B cell (primary cell): ENCODE data around the gene GSTP1. TPM values are rescaled to one million over a fixed set of nuclear protein-coding genes. Genes with fewer than 3 reads are reported as not detected.
"Not testable (repeated sequence)": the region's sequence is repeated elsewhere in the genome, so short reads cannot be mapped to it uniquely, and the experiment has no call there.

ENCODE experiments used
- ATAC-seq: fragments of 200-7000 bp; cut with Tn5 transposase; one replicate; pipeline ENCODE4 v1.10.0; 2021; ENCODE audit warnings: low read depth, mild to moderate bottlenecking, moderate number of reproducible peaks, moderate library complexity
- CTCF ChIA-PET: fragments of 350-600 bp; sonication (Branson Sonifier 250); formaldehyde crosslinking; loops from one replicate; lab custom pipeline; 2021; ENCODE audit warnings: antibody characterized with exemption, inconsistent platforms; lab: Charles Lee
- POLR2A ChIA-PET: fragments of 350-600 bp; sonication (Branson Sonifier 250); formaldehyde crosslinking; loops from one replicate; lab custom pipeline; 2021; ENCODE audit warnings: antibody characterized with exemption; lab: Charles Lee
- DNase-seq: peaks from one replicate; pipeline ENCODE4 v3.0.0; 2013
- H2AFZ ChIP-seq: 2 replicates; pipeline ENCODE4 v1.6.1; 2012; ENCODE audit warnings: mild to moderate bottlenecking, low read depth, low read length; ENCODE audit not compliant: insufficient read depth, poor library complexity, severe bottlenecking
- H3K27ac ChIP-seq, 2 donors: 1 replicate in 1 of 2; 2 replicates in 1 of 2; pipeline ENCODE4 v1.5.1; 2012 to 2013; ENCODE audit warnings: low read length in 2 of 2, mild to moderate bottlenecking in 2 of 2, moderate library complexity in 1 of 2
- H3K27me3 ChIP-seq, 4 experiments: fragments of 200-600 bp in 1 of 4; sonication (generic) in 1 of 4; replicated peaks in 1 of 4; 1 replicate in 2 of 4; 2 replicates in 2 of 4; pipeline versions ENCODE4 v1.6.1 to v1.7.0; 2013 to 2016; ENCODE audit warnings: low read length in 3 of 4, mild to moderate bottlenecking in 2 of 4, mixed read lengths in 1 of 4, moderate library complexity in 1 of 4; ENCODE audit not compliant: insufficient read depth in 4 of 4, control insufficient read depth in 3 of 4; ENCODE audit errors: control extremely low read depth in 1 of 4
- H3K36me3 ChIP-seq, 2 experiments: replicated peaks in 1 of 2; 1 replicate in 1 of 2; 2 replicates in 1 of 2; pipeline versions ENCODE4 v1.6.1 to v1.7.1; 2013; ENCODE audit warnings: low read length in 1 of 2; ENCODE audit not compliant: insufficient read depth in 2 of 2, control insufficient read depth in 1 of 2; ENCODE audit errors: control extremely low read depth in 1 of 2, extremely low read depth in 1 of 2
- H3K4me1 ChIP-seq, 2 donors: fragments of 200-600 bp in 1 of 2; sonication (generic) in 1 of 2; 1 replicate in 1 of 2; 2 replicates in 1 of 2; pipeline versions ENCODE4 v1.5.1 to v1.6.1; 2013 to 2017; ENCODE audit warnings: low read length in 2 of 2; ENCODE audit not compliant: control insufficient read depth in 2 of 2, insufficient read depth in 2 of 2
- H3K4me2 ChIP-seq: replicated peaks from 2 replicates; pipeline ENCODE3; 2012; ENCODE audit warnings: mild to moderate bottlenecking, low read depth, low read length; ENCODE audit not compliant: poor library complexity, severe bottlenecking
- H3K4me3 ChIP-seq, 5 experiments: fragments of 200-600 bp in 1 of 5; sonication (generic) in 1 of 5; 1 replicate in 3 of 5; 2 replicates in 2 of 5; pipeline versions ENCODE4 v1.5.1 to v1.7.0; 2011 to 2016; ENCODE audit warnings: low read length in 4 of 5, mild to moderate bottlenecking in 4 of 5, low read depth in 2 of 5, control low read depth in 1 of 5, moderate library complexity in 1 of 5; ENCODE audit not compliant: insufficient read depth in 1 of 5; ENCODE audit errors: control extremely low read depth in 1 of 5, extremely low read depth in 1 of 5
- H3K79me2 ChIP-seq: fragments of 200-600 bp; sonication (generic); one replicate; pipeline ENCODE4 v1.6.0; 2016; ENCODE audit warnings: low read length; ENCODE audit not compliant: control insufficient read depth, insufficient read depth
- H3K9ac ChIP-seq: fragments of 200-600 bp; sonication (generic); 2 replicates; pipeline ENCODE4 v1.6.1; 2017; ENCODE audit warnings: mild to moderate bottlenecking, low read length, moderate library complexity
- H3K9me3 ChIP-seq, 3 donors: one replicate each; pipeline versions ENCODE4 v1.6.1 to v1.7.1; 2013; ENCODE audit warnings: low read length in 2 of 3; ENCODE audit not compliant: control insufficient read depth in 2 of 3, insufficient read depth in 1 of 3; ENCODE audit errors: control extremely low read depth in 1 of 3
- H4K20me1 ChIP-seq: 2 replicates; pipeline ENCODE4 v1.6.0; 2012; ENCODE audit warnings: mild to moderate bottlenecking, low read length; ENCODE audit not compliant: insufficient read depth, control insufficient read depth, poor library complexity, severe bottlenecking
- H3K27ac Mint-ChIP-seq: one replicate; pipeline ENCODE4 v1.8.0; 2021; ENCODE audit warnings: mixed read lengths
- H3K27me3 Mint-ChIP-seq: one replicate; pipeline ENCODE4 v1.8.0; 2021; ENCODE audit warnings: mixed read lengths
- H3K4me1 Mint-ChIP-seq: one replicate; pipeline ENCODE4 v1.8.0; 2021; ENCODE audit warnings: mixed read lengths
- H3K4me3 Mint-ChIP-seq: one replicate; pipeline ENCODE4 v1.8.0; 2021; ENCODE audit warnings: mixed read lengths
- H3K9me3 Mint-ChIP-seq: one replicate; pipeline ENCODE4 v1.8.0; 2022; ENCODE audit warnings: mixed read lengths; ENCODE audit not compliant: insufficient read depth
- CTCF ChIP-seq: fragments of 200-600 bp; IDR thresholded peaks from one replicate; pipeline ENCODE4 v1.8.0; 2022; ENCODE audit warnings: antibody characterized with exemption, mild to moderate bottlenecking
- EZH2 ChIP-seq: IDR thresholded peaks from 2 replicates; pipeline ENCODE4 v1.6.1; 2012; ENCODE audit warnings: borderline replicate concordance, low read depth, mild to moderate bottlenecking, moderate library complexity, low read length; ENCODE audit not compliant: insufficient read depth, poor library complexity, severe bottlenecking
- WGBS: methylation state at CpG from one replicate; pipeline ENCODE4 v1.1.5; 2013; ENCODE audit warnings: missing lambda C conversion rate; ENCODE audit not compliant: insufficient coverage; 5-methylcytosine and 5-hydroxymethylcytosine counted together
- intact Hi-C: fragments of 100-400 bp; cut with micrococcal nuclease; formaldehyde crosslinking; loops from one replicate; pipeline ENCODE4 v1.10.0; 2022
- polyA plus RNA-seq: library from polyadenylated mRNA; depleted of rRNA; stranded (reverse); fragments of >200 nt; gene quantifications from 2 replicates; pipeline ENCODE4 v1.2.3, GENCODE V29; 2012
- total RNA-seq, 2 donors: library from RNA; stranded (reverse); fragments of 120-200 nt in 1 of 2; gene quantifications; 1 replicate in 1 of 2; 2 replicates in 1 of 2; pipeline versions ENCODE4 v1.2.3 to v1.2.4, GENCODE V29; 2013 to 2022

GSTP1 gene
- total and polyA plus RNA-seq, 2 donors (not counting 1 experiment from before 2014, with no cell fraction given), result 200 to 313 TPM

GRCh38 chr11:67548555-67549110, 35.0 kb upstream of the GSTP1 start:
- Mint-ChIP-seq H3K9me3 (peaks cover 6% of the 10 kb centered on the region), H3K27me3 (peaks cover 11% of the 10 kb centered on the region), H3K27ac (no peak overlapping the region), H3K4me1 (no peaks in the 10 kb centered on the region), H3K4me3 (no peak overlapping the region)
- DNase-seq, result no peak
- H3K4me2 ChIP-seq, result no peak overlapping the region
- TF ChIP-seq CTCF (no peak), EZH2 (no peak)
- H4K20me1 ChIP-seq, result no peaks in the 10 kb centered on the region
- H3K79me2 ChIP-seq, result no peaks in the 10 kb centered on the region
- H3K36me3 ChIP-seq, result no peaks in the 10 kb centered on the region
- POLR2A ChIA-PET, result no interaction called here
- no peak overlapping the region for H3K4me3 ChIP-seq
- H3K27ac ChIP-seq, result no peak overlapping the region
- peaks cover 0 to 14% (median 8%) of the 10 kb centered on the region in 3 donors for H3K9me3 ChIP-seq
- no peak overlapping the region for H2AFZ ChIP-seq
- CTCF ChIA-PET, result no interaction called here
- intact Hi-C loops, result no loop called here
- WGBS, result 80% methylated on average over 6 of the region's 9 CpGs
- ATAC-seq, result no peak
- no peak overlapping the region for H3K9ac ChIP-seq
- peaks cover 0 to 4% (median 0%) of the 10 kb centered on the region in 4 experiments for H3K27me3 ChIP-seq
- H3K4me1 ChIP-seq, result no peaks in the 10 kb centered on the region

- peaks cover 7% of the 10 kb centered on the region for H3K27me3 Mint-ChIP-seq
- ATAC-seq, result no peak
- H2AFZ ChIP-seq, result no peak overlapping the region
- H3K4me3 ChIP-seq, result no peak overlapping the region
- no peaks in the 10 kb centered on the region for H3K4me1 ChIP-seq
- peaks cover 6% of the 10 kb centered on the region for H3K9me3 Mint-ChIP-seq
- intact Hi-C loops, result no loop called here
- no peak overlapping the region for H3K4me3 Mint-ChIP-seq
- H3K27me3 ChIP-seq, result peaks cover 0 to 4% (median 0%) of the 10 kb centered on the region in 4 experiments
- POLR2A ChIA-PET, result no interaction called here
- no peaks in the 10 kb centered on the region for H4K20me1 ChIP-seq
- CTCF ChIA-PET, result no interaction called here
- H3K36me3 ChIP-seq, result no peaks in the 10 kb centered on the region
- no peak overlapping the region for H3K4me2 ChIP-seq
- H3K27ac ChIP-seq, result no peak overlapping the region
- no peaks in the 10 kb centered on the region for H3K4me1 Mint-ChIP-seq
- DNase-seq, result no peak
- H3K27ac Mint-ChIP-seq, result no peak overlapping the region
- TF ChIP-seq EZH2 (no peak), CTCF (no peak)
- H3K9ac ChIP-seq, result no peak overlapping the region
- H3K79me2 ChIP-seq, result no peaks in the 10 kb centered on the region
- peaks cover 0 to 14% (median 8%) of the 10 kb centered on the region in 3 donors for H3K9me3 ChIP-seq
Observed at GRCh38 chr11:67551127-67551526, 32.5 kb upstream of the GSTP1 start.

- H3K27ac Mint-ChIP-seq, ATAC-seq, CTCF ChIA-PET, POLR2A ChIA-PET, H3K36me3 ChIP-seq, H3K27ac ChIP-seq, H3K79me2 ChIP-seq, H3K4me1 ChIP-seq, H3K9me3 Mint-ChIP-seq, H3K4me2 ChIP-seq, DNase-seq, H4K20me1 ChIP-seq, H3K9ac ChIP-seq, H3K4me1 Mint-ChIP-seq, H3K4me3 ChIP-seq, H3K27me3 ChIP-seq, H3K27me3 Mint-ChIP-seq, H2AFZ ChIP-seq, intact Hi-C loops, H3K4me3 Mint-ChIP-seq: not testable (repeated sequence)
- H3K9me3 ChIP-seq, result peaks cover 0 to 14% (median 8%) of the 10 kb centered on the region in 3 donors
Observed at GRCh38 chr11:67551697-67552096, 31.9 kb upstream of the GSTP1 start.
